GM10266 (cell line): ENCODE measurements around the gene CNKSR3.

ENCODE experiments used
- DNase-seq: peaks from one replicate; pipeline ENCODE4 v3.0.0; 2012; ENCODE audit errors: extremely low spot score
- CTCF ChIP-seq: IDR thresholded peaks from 2 replicates; pipeline ENCODE4 v1.5.1; 2012; ENCODE audit warnings: mild to moderate bottlenecking, low read depth; ENCODE audit not compliant: control insufficient read depth, insufficient read depth; ENCODE audit errors: missing control alignments

Gene CNKSR3

DNA sequence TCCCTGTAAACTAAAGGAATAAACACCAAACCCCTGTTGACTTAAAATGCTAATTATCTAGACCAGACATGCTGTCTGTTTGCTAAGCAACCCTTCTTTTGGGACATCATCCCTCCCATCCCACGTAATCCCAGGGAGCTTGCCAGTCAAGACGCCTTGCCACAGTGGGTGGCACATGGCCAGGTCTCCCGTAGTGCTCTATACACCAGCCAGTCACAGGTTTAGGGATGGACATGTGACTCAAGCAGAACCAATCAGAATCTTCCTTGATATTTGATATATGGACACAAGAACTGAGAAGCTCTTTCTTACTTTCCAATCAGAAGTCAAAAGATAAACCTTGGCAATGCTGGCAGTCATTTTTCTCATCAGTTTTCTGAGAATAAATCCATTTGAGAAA is 60.0 kb downstream of the CNKSR3 start:
- TF ChIP-seq CTCF = no peak
- DNase-seq = no peak

DNA sequence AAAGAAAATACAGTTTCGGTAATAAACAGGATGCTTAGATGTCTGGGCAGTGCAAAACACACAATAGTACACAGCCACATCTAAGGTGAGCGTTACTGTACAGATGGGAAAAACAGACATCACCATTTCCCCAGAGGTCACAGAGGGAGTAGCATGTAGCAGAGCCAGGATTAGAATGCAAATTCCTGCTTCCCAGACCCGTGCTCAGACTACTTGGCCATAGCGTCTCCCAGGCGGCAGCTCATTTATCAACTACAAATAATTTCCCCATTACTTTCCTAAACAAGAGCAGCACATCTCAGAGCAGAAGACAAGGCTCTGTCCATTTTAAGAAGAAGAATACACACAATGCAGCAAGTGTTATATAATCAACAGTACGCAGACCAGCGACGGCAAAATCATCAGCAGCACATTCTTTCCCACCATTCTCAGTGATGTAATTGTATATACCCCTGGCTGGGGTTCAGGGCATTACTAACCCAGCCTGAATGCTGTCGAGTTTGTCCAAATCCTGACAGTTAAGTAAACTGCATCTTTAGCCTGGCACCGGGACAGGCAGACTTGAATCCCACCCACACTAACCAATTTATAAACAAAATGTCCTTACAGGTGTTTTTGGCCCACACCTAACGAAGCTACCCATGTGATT is 61.9 kb downstream of the CNKSR3 start:
- no peak for TF ChIP-seq CTCF
- no peak for DNase-seq

DNA sequence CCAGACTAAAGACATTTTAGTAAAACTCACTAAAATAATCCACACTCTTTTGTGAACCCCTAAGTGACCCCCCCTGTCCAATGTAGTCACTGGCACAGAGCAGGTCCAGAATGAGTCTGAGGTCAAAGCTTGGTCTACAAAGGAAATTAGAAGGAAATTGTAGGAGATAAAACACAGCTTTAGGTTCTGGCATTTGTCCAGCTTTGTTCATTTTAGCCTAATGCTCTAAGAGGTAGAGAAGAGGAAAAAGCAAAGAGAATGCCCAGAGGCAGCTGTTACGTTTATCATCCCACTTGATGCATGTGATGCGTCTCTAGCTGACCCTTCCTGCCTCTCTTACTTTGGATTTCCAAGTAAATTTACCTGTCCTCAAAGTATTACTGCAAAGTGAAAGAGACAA is 62.5 kb downstream of the CNKSR3 start:
- TF ChIP-seq CTCF = no peak
- DNase-seq = no peak

- no peak for TF ChIP-seq CTCF
- DNase-seq = no peak
Measured at GRCh38 chr6:154446984-154447383, 63.5 kb downstream of the CNKSR3 start.

GRCh38 chr6:154445417-154445816 is 65.1 kb downstream of the CNKSR3 start:
- no peak for DNase-seq
- TF ChIP-seq CTCF = no peak

GRCh38 chr6:154441995-154442310 is 68.5 kb downstream of the CNKSR3 start:
- no peak for TF ChIP-seq CTCF
- DNase-seq = no peak

- DNase-seq = no peak
- TF ChIP-seq CTCF = no peak
Measured at GRCh38 chr6:154440422-154441043, 70.0 kb downstream of the CNKSR3 start.
